Mesenchymal stem cell (in vitro differentiated cells and primary cell): ENCODE measurements around the gene ENPP1.

ENCODE experiments used
- DNase-seq: peaks from one replicate; pipeline ENCODE4 v3.0.0-alpha.2; 2013
- H2AFZ ChIP-seq: one replicate; pipeline ENCODE4 v1.6.1; 2013; ENCODE audit warnings: low read depth, mild to moderate bottlenecking, control low read depth, inconsistent platforms, low read length, moderate library complexity
- H2AK5ac ChIP-seq: 2 replicates; pipeline ENCODE4 v1.6.1; 2013; ENCODE audit warnings: low read length, moderate library complexity, mild to moderate bottlenecking, inconsistent platforms; ENCODE audit not compliant: severe bottlenecking
- H2BK120ac ChIP-seq: one replicate; pipeline ENCODE4 v1.6.1; 2013; ENCODE audit warnings: low read depth, mild to moderate bottlenecking, inconsistent platforms, low read length, moderate library complexity
- H2BK12ac ChIP-seq, 2 experiments: one replicate each; pipeline ENCODE4 v1.6.1; 2013; ENCODE audit warnings: inconsistent platforms in 2 of 2, low read length in 2 of 2, mild to moderate bottlenecking in 2 of 2, moderate library complexity in 2 of 2, control low read depth in 1 of 2
- H2BK15ac ChIP-seq: one replicate; pipeline ENCODE4 v1.6.1; 2013; ENCODE audit warnings: mild to moderate bottlenecking, low read depth, inconsistent platforms; ENCODE audit not compliant: poor library complexity, severe bottlenecking
- H2BK5ac ChIP-seq: 2 replicates; pipeline ENCODE4 v1.6.1; 2013; ENCODE audit warnings: low read depth, mild to moderate bottlenecking, low read length, control low read depth, inconsistent platforms; ENCODE audit not compliant: poor library complexity, severe bottlenecking
- H3K14ac ChIP-seq, 2 experiments: one replicate each; pipeline ENCODE4 v1.6.1; 2013; ENCODE audit warnings: inconsistent platforms in 2 of 2, low read length in 2 of 2, control low read depth in 1 of 2, mild to moderate bottlenecking in 1 of 2, moderate library complexity in 1 of 2
- H3K18ac ChIP-seq, 2 experiments: one replicate each; pipeline ENCODE4 v1.6.1; 2013; ENCODE audit warnings: inconsistent platforms in 2 of 2, low read length in 2 of 2, control low read depth in 1 of 2, low read depth in 1 of 2, mild to moderate bottlenecking in 1 of 2
- H3K23ac ChIP-seq, 2 experiments: one replicate each; pipeline ENCODE4 v1.6.1; 2013; ENCODE audit warnings: inconsistent platforms in 2 of 2, low read length in 2 of 2, mild to moderate bottlenecking in 2 of 2, moderate library complexity in 2 of 2, control low read depth in 1 of 2
- H3K27ac ChIP-seq: 2 replicates; pipeline ENCODE4 v1.5.1; 2013; ENCODE audit warnings: mild to moderate bottlenecking, moderate library complexity, low read length, control low read depth, inconsistent platforms; ENCODE audit not compliant: poor library complexity, severe bottlenecking
- H3K27me3 ChIP-seq, 2 experiments: 2 replicates each; pipeline versions ENCODE4 v1.6.1 to v1.7.0; 2013; ENCODE audit warnings: low read length in 2 of 2, mild to moderate bottlenecking in 2 of 2, moderate library complexity in 2 of 2, control low read depth in 1 of 2, inconsistent platforms in 1 of 2; ENCODE audit not compliant: control insufficient read depth in 1 of 2, insufficient read depth in 1 of 2
- H3K36me3 ChIP-seq, 2 experiments: 2 replicates each; pipeline versions ENCODE4 v1.6.1 to v1.7.0; 2013; ENCODE audit warnings: low read length in 2 of 2, control low read depth in 1 of 2, inconsistent platforms in 1 of 2, low read depth in 1 of 2, mild to moderate bottlenecking in 1 of 2; ENCODE audit not compliant: insufficient read depth in 2 of 2, control insufficient read depth in 1 of 2
- H3K4ac ChIP-seq, 2 experiments: one replicate each; pipeline ENCODE4 v1.6.1; 2013; ENCODE audit warnings: inconsistent platforms in 2 of 2, low read length in 2 of 2, mild to moderate bottlenecking in 2 of 2, moderate library complexity in 2 of 2, control low read depth in 1 of 2, low read depth in 1 of 2
- H3K4me1 ChIP-seq: 2 replicates; pipeline ENCODE4 v1.6.1; 2013; ENCODE audit warnings: low read depth, low read length, control low read depth; ENCODE audit not compliant: control insufficient read depth, insufficient read depth
- H3K4me2 ChIP-seq: 2 replicates; pipeline ENCODE4 v1.6.1; 2013; ENCODE audit warnings: low read length, mild to moderate bottlenecking, inconsistent platforms; ENCODE audit not compliant: poor library complexity, severe bottlenecking
- H3K4me3 ChIP-seq, 2 experiments: 2 replicates each; pipeline versions ENCODE4 v1.5.1 to v1.7.0; 2013; ENCODE audit warnings: low read length in 2 of 2, mild to moderate bottlenecking in 2 of 2, control low read depth in 1 of 2, low read depth in 1 of 2; ENCODE audit not compliant: insufficient read depth in 1 of 2
- H3K79me1 ChIP-seq: replicated peaks from 2 replicates; pipeline ENCODE4 v1.6.1; 2013; ENCODE audit warnings: mild to moderate bottlenecking, control low read depth, low read length, inconsistent platforms; ENCODE audit not compliant: poor library complexity, severe bottlenecking
- H3K9ac ChIP-seq: 2 replicates; pipeline ENCODE4 v1.7.0; 2013; ENCODE audit warnings: mild to moderate bottlenecking, low read length, moderate library complexity
- H3K9me3 ChIP-seq: 2 replicates; pipeline ENCODE4 v1.7.0; 2013; ENCODE audit warnings: mild to moderate bottlenecking, low read length; ENCODE audit not compliant: control insufficient read depth
- H4K8ac ChIP-seq: one replicate; pipeline ENCODE4 v1.6.1; 2013; ENCODE audit warnings: inconsistent platforms, mild to moderate bottlenecking, low read length, moderate library complexity
- H4K91ac ChIP-seq: one replicate; pipeline ENCODE4 v1.6.1; 2013; ENCODE audit warnings: mild to moderate bottlenecking, low read length, inconsistent platforms
- WGBS: methylation state at CpG from one replicate; pipeline ENCODE4 v1.1.7; 2013; ENCODE audit warnings: mixed read lengths; 5-methylcytosine and 5-hydroxymethylcytosine counted together

The ENPP1 gene

DNA sequence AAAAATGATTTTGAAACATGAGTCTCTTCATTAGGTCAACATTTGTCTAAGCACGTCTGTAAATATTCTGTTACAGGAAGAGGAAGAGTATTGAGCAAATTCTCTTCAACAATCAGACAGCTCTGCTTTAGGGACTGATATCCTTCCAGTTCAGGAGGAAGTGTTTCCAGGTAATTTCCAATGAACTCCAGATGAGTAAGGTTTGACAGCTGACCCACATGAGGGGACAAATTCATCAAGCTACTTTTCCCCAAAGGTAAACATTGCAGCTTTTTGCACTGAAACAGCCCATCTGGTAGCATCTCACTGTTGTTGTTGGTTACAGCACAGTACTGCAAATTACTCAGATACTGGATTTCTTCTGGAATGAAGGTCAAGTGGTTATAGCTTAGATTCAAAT, 18.1 kb downstream of the ENPP1 start:
- H3K4me3 ChIP-seq = no peak overlapping the region
- no peak overlapping the region for H3K18ac ChIP-seq
- DNase-seq = peak; percentile 61
- H4K91ac ChIP-seq = no peak overlapping the region
- no peak overlapping the region for H2BK5ac ChIP-seq
- no peak overlapping the region for H2BK15ac ChIP-seq
- H3K9me3 ChIP-seq = no peaks in the 10 kb centered on the region
- WGBS = 40% methylated on average over 1 of the region's 1 CpG
- no peak overlapping the region for H3K4ac ChIP-seq
- H3K23ac ChIP-seq = no peak overlapping the region
- no peak overlapping the region for H2BK12ac ChIP-seq
- H2AK5ac ChIP-seq = no peak overlapping the region
- no peak overlapping the region for H3K27ac ChIP-seq
- peaks cover 6% of the 10 kb centered on the region for H3K79me1 ChIP-seq
- no peak overlapping the region for H3K14ac ChIP-seq
- no peak overlapping the region for H2AFZ ChIP-seq
- no peaks in the 10 kb centered on the region for H3K4me1 ChIP-seq
- H4K8ac ChIP-seq = no peak overlapping the region
- no peaks in the 10 kb centered on the region for H3K36me3 ChIP-seq
- H3K27me3 ChIP-seq = no peaks in the 10 kb centered on the region
- no peak overlapping the region for H2BK120ac ChIP-seq
- H3K9ac ChIP-seq = no peak overlapping the region
- no peak overlapping the region for H3K4me2 ChIP-seq

DNA sequence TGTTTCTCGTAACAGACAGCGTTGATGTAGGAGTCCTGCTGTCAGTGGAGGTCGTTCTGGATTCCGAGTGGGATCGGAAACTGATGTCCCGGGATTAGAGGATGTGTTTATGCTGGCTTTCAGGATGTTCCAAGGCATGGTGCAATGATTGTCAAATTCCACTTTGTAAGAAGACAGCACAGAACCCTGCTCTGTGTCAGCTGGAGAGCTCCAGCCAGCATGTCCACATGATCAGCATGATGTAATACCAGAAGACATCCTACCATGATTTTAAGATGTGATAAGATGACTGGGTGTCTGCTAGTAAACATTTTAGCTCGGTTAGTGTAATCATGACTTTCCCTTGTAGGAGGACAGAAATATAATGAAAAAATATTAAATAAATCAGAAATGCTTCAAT, 20.3 kb downstream of the ENPP1 start:
- no peak overlapping the region for H2BK15ac ChIP-seq
- H3K4ac ChIP-seq = no peak overlapping the region
- H3K4me1 ChIP-seq = peaks cover 2% of the 10 kb centered on the region
- no peak overlapping the region for H4K8ac ChIP-seq
- no peak overlapping the region for H3K14ac ChIP-seq
- H3K36me3 ChIP-seq = no peaks in the 10 kb centered on the region
- H2BK5ac ChIP-seq = no peak overlapping the region
- 67% methylated on average over 6 of the region's 7 CpGs for WGBS
- no peak overlapping the region for H2AK5ac ChIP-seq
- no peak overlapping the region for H4K91ac ChIP-seq
- peak overlapping the region in 1 of 2 experiments; percentile 27 for H3K18ac ChIP-seq
- H3K27me3 ChIP-seq = no peaks in the 10 kb centered on the region
- H3K4me2 ChIP-seq = no peak overlapping the region
- peaks cover 9% of the 10 kb centered on the region for H3K79me1 ChIP-seq
- H3K23ac ChIP-seq = no peak overlapping the region
- no peak overlapping the region for H2AFZ ChIP-seq
- H3K9me3 ChIP-seq = no peaks in the 10 kb centered on the region
- H3K9ac ChIP-seq = no peak overlapping the region
- H2BK120ac ChIP-seq = no peak overlapping the region
- no peak overlapping the region for H3K4me3 ChIP-seq
- DNase-seq = peak; percentile 82
- H3K27ac ChIP-seq = no peak overlapping the region
- H2BK12ac ChIP-seq = peak overlapping the region in 1 of 2 experiments; percentile 17

DNA sequence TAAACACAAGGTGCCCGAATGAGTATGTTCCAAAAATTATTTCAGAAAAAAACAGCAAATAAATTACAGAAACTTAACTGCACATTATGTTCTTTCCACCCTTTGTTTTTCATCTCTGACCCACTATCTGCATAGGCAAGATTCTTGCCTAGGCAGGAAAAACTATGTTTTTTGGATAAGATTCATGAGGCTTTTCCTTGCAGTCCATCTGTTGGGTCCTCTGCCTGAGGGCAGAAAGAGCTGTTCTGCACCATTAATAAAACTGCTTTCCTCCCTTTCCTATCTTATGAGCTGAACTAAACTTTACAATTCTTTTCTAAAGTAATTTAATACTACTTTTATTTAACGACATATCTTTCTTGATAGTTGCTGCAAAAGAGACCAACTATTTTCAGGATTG, 21.1 kb downstream of the ENPP1 start:
- no peak overlapping the region for H2BK12ac ChIP-seq
- no peak overlapping the region for H2AFZ ChIP-seq
- peaks cover 2% of the 10 kb centered on the region for H3K4me1 ChIP-seq
- no peak overlapping the region for H2BK5ac ChIP-seq
- H3K18ac ChIP-seq = no peak overlapping the region
- H3K4ac ChIP-seq = no peak overlapping the region
- peaks cover 6% of the 10 kb centered on the region for H3K79me1 ChIP-seq
- H3K4me2 ChIP-seq = no peak overlapping the region
- WGBS = 77% methylated on average over 1 of the region's 2 CpGs
- H2BK120ac ChIP-seq = no peak overlapping the region
- H3K4me3 ChIP-seq = no peak overlapping the region
- no peak overlapping the region for H2BK15ac ChIP-seq
- no peak overlapping the region for H3K27ac ChIP-seq
- DNase-seq = no peak
- H3K27me3 ChIP-seq = no peaks in the 10 kb centered on the region
- H3K14ac ChIP-seq = no peak overlapping the region
- no peak overlapping the region for H4K8ac ChIP-seq
- no peak overlapping the region for H4K91ac ChIP-seq
- H3K23ac ChIP-seq = no peak overlapping the region
- no peak overlapping the region for H2AK5ac ChIP-seq
- H3K36me3 ChIP-seq = no peaks in the 10 kb centered on the region
- H3K9ac ChIP-seq = no peak overlapping the region
- no peaks in the 10 kb centered on the region for H3K9me3 ChIP-seq

DNA sequence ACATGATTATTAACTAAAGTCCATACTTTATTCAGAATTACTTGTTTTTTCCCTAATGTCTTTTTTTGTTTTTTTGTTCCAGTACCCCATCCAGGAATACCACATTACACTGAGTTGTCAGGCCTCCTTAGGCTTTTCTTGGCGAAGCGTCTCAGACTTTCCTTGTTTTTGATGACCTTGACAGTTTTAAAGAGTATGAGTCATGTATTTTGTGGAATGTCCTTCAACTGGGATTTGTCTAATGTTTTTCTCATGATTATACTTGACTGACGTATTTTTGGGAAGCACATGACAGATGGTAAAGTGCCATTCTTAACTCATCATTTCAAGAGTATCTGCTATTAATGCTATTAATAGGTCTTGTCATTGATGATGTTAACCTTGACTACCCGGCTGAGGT, 23.6 kb downstream of the ENPP1 start:
- Histone ChIP-seq H2BK12ac (no peak overlapping the region), H3K79me1 (peaks cover 4% of the 10 kb centered on the region), H3K4me1 (peaks cover 2% of the 10 kb centered on the region), H3K9me3 (no peaks in the 10 kb centered on the region), H3K27ac (peak overlapping the region; percentile 14), H3K14ac (no peak overlapping the region), H3K4me3 (no peak overlapping the region), H3K4ac (no peak overlapping the region), H2AK5ac (no peak overlapping the region), H4K91ac (no peak overlapping the region), H3K23ac (no peak overlapping the region), H3K18ac (no peak overlapping the region), H3K4me2 (no peak overlapping the region), H2BK120ac (no peak overlapping the region), H2AFZ (no peak overlapping the region), H3K36me3 (no peaks in the 10 kb centered on the region), H4K8ac (no peak overlapping the region), H3K27me3 (no peaks in the 10 kb centered on the region), H2BK5ac (no peak overlapping the region), H2BK15ac (no peak overlapping the region), H3K9ac (no peak overlapping the region)
- DNase-seq = peak; percentile 79
- 0% methylated on average over 2 of the region's 4 CpGs for WGBS
